H4 (cell line): Measurements from ENCODE around the gene NPAS2. TPM values are rescaled to one million over a fixed set of nuclear protein-coding genes. Genes with fewer than 3 reads are reported as not detected.

Experiments used
- DNase-seq: peaks from one replicate; pipeline ENCODE4 v3.0.0-alpha.2; 2015; ENCODE audit warnings: low spot score
- total RNA-seq: library from RNA; depleted of rRNA; stranded (reverse); fragments of >200 nt; shearing (Covaris generic); gene quantifications from 2 replicates; pipeline ENCODE4 v1.2.3, GENCODE V29; 2014

The NPAS2 gene
- total RNA-seq, 1 experiment from 2014 or later = 2.8 TPM

GRCh38 chr2:100941646-100942240 lies 121.8 kb downstream of the NPAS2 start:
- DNase-seq = no peak

DNA sequence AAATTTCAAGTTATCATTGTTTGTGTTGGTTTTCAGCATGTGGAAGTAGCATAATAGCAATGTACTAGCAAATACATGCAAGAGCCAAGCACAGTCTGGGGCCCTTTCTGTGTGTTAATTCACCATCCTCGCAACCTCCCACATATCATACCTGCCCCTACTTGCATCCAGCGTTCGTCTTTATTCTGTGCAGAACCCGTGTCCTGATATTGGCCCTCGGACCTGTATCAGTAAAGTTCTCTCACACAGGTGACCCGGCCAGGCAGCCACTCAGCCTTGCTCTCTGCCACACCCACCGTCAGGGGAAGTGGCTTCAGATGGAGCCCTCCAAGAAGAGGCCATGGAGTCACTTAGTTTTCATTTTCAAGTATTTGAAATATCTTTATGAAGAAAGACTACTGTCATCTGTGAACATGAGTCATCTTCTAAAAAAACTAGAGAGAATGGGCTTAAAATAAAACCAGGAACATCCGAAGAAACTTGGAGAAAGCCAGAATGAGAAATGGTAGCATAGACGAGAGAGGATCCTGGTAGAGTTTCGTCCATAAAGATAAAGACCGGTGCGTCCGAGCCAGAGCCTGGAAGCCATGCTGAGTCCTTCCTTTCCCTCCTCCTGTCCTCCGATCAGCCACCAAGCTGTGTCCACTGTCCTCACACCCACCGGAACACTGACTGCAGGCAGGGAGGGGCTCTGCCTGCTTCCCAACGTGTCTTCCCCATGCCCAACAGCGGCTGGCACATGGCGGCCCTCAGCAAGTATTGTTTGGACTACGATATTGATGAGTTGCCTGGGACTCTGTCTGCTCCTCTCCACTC lies 124.9 kb downstream of the NPAS2 start:
- DNase-seq = no peak

- no peak for DNase-seq
These were observed 125.4 kb downstream of the NPAS2 start for GRCh38 chr2:100945433-100945740.

DNA sequence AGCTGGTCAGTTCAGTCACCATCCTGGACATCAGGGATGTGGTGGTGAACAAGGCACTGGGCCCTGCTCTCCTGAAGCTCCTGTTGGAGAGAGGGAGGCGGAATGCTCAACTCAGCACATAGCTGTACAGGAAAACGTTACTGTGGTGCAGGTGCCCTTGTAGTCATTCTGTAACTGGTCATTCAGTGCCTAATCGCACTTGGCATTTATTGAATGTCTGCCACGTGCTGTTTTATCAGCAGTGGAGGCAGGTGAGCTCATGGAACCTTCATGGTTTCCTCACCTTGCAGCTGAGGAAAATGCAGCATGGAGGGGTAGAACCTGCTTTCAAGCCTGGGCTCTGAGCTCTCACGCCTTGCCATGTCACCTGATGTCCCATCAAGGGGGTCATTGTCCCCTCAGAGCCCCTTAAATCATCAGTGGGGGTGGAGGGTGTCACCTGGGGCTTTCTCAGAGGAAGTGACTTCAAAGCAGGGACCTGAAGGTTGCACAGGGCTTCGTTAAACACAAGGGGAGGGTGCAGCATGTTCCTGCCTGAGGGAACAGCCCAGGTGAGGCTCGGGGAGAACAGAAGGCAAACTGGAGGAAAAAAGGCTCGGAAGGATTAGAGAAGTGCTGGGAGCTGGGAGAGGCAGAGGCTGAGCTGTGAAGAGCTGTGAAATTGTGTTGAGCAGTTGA lies 126.1 kb downstream of the NPAS2 start:
- no peak for DNase-seq

- no peak for DNase-seq
These were observed 129.2 kb downstream of the NPAS2 start for GRCh38 chr2:100948942-100949811.

DNA sequence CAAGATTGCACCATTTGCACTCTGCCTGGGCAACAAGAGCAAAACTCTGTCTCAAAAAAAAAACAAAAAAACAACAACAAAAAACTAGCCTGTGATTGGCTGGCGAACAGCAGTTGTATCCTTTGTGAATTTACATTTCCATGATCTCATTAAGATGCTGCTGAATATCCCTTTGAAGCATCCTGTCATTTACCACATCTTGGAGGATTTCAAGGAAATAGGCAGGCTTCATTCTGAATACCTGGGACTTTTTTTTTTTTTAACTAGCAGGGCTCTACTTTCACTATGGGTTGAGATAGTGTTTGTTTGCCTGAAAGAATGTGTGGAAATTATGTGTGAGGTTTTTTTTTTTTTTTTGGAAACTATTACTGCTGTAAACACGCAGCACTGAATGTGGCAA lies 132.6 kb downstream of the NPAS2 start:
- no peak for DNase-seq

DNA sequence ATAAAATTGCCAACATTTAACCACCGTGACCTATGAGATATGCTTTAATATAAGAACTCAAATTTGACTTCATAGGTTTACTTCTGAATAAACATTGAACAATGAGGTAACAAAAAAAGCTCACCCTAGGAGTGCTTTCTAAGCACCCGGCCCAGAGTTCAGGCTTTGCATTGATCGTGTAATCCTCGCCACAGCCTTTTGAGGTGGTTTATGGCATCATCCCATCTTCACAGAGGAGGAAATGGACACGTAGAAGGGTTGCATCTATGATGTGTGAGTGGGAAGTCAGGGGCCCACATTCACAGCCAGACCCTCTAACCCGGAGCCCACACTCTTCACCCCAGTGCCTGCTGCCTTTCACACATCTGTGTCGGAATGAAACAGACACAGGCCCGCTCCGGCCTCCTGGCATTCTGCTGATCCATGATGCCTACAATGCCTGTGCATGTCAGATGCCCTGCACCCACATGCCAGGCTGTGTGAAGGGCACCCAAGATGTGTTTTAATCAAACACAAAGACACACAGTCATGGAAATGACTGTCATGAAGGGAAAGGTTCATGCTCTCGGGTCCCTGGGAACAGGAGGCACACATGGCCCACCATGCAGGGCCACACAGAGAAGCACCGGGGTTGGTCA lies 133.6 kb downstream of the NPAS2 start:
- DNase-seq = no peak

- DNase-seq = no peak
These were observed 134.1 kb downstream of the NPAS2 start for GRCh38 chr2:100954044-100954420.

DNA sequence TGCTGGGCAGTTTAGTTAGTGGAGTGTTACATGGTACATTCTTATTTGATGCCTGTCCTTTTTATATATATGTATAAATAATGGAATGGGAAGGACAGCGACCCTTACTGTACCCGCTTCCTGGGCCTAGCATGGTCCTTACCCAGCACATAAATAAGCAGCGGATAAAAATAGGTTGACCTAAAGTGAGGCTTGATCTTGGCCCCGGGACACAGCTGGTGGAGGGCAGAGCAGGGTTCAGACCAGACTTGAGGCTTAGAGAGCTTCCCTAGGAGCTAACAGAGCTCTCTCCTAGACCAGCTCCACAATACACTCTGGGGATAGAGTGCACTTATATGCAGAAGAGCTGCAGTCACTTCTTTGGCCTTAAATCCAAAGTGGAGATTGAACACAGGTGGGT lies 135.3 kb downstream of the NPAS2 start:
- DNase-seq = no peak

GRCh38 chr2:100956081-100956480 lies 136.1 kb downstream of the NPAS2 start:
- no peak for DNase-seq

- DNase-seq = peak; percentile 70
These were observed 138.2 kb downstream of the NPAS2 start for GRCh38 chr2:100957996-100958653.

GRCh38 chr2:100959225-100959880 lies 139.4 kb downstream of the NPAS2 start:
- DNase-seq = no peak

GRCh38 chr2:100960688-100961087 lies 140.7 kb downstream of the NPAS2 start:
- DNase-seq = no peak

DNA sequence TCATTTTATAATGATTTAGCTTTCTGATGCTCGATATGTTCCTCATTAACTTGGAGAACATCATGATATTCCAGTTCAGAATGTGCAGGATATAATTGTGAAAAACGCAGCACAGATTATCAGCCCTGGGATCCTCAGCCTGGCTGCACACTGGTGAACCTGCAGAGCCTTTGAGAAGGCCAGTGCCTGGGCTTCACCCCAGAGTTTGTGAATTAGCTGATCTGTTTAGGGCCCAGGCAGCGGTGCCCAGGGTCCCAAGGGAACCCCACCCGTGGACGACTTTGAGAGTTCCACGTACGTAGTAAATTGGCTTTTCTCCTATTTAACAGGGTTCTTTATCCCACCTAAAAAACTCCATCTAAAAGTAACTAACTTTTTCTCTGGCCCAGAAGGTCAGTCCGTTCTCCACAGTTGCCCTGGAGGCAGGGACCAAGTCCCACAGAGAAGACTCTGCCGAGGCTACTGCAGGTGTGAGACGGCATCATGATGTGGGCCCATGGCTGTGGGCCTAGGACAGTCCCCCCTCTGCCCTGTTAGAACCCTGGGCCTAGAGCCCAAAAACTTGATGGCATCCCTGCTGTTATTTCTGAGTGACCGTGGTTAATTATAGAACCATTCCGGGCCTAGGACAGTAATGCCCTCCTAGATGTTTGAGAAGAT lies 142.6 kb downstream of the NPAS2 start:
- DNase-seq = no peak

DNA sequence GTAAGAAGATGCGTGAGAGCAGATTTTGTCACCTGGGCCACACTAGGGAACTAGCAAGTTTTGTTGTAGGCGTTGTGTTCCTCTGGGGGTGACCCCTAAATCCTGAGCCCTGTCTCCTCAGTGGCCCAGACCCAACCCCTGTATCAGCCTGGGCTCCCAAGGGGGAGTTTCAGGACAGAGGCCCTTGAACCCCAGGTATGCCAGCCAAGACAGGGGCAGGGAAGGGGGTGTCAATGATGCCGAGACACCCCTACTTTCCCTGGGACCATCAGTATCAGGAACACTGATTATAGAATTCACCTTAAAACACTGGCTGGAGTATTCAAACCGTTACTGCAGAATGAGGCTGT lies 143.1 kb downstream of the NPAS2 start:
- no peak for DNase-seq

GRCh38 chr2:100964222-100964621 lies 144.3 kb downstream of the NPAS2 start:
- DNase-seq = no peak

- DNase-seq = no peak
These were observed 144.8 kb downstream of the NPAS2 start for GRCh38 chr2:100964681-100965169.

GRCh38 chr2:100965596-100965995 lies 145.7 kb downstream of the NPAS2 start:
- DNase-seq = no peak

DNA sequence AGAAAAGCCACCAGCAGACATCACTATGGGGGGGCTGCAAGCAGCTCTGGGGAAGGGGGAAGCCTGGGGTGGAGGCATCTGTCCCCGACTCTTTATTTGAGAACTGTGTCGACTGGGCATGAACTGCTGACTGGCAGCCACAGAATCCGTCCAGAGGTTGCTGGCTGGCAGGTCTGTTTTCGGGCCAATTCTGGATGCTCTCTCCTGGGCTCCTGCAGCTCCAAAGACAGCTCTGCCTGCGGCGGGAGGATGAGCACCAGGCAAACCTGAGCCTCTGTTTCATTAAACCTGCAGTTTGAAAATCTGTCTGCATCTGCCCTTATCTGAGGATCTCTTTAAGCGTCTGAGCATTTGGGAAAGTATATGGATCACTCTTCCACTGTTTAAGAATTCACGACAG lies 147.8 kb downstream of the NPAS2 start:
- DNase-seq = no peak
